Right ventricle myocardium inferior (tissue), 1 donor: Measurements from ENCODE around the gene C4orf17. TPM values are rescaled to one million over a fixed set of nuclear protein-coding genes. Genes with fewer than 3 reads are reported as not detected.
"Not testable (repeated sequence)": the region's sequence is repeated elsewhere in the genome, so short reads cannot be mapped to it uniquely, and the experiment has no call there.

Experiments used
- ATAC-seq: fragments of 200-7000 bp; cut with Tn5 transposase; one replicate; pipeline ENCODE4 v1.9.1; 2020; ENCODE audit warnings: mild to moderate bottlenecking, moderate library complexity
- DNase-seq: peaks from one replicate; pipeline ENCODE4 v3.0.0; 2021; ENCODE audit errors: missing footprints
- intact Hi-C: fragments of 100-400 bp; cut with DNase I; formaldehyde crosslinking; loops from one replicate; pipeline ENCODE4 v1.11.0; 2022
- long read RNA-seq: library from polyadenylated mRNA; unstranded; transcript quantifications from one replicate; pipeline ENCODE4 v2.0.0, GENCODE V29; 2021
- total RNA-seq: library from RNA; stranded (reverse); fragmentation: NEBNext Ultra II Directional; extraction: Animal tissue kit (Norgen Biotek cat#: 25700); gene quantifications from one replicate; pipeline ENCODE4 v1.2.1, GENCODE V29; 2021
- donor health status: DM: no; HTN: yes; CAD: no; lungs with severe emphysema.

C4orf17 gene
- total RNA-seq = not detected
- long read RNA-seq = 0 reads

GRCh38 chr4:99510721-99511120, at the start of gene C4orf17:
C4orf17 (plus strand) TSS chr4:99511021; CDS start chr4:99513082, 2,061 bp downstream.
- no peak for DNase-seq
- no peak for ATAC-seq
- intact Hi-C loops = no loop called here

GRCh38 chr4:99461623-99462401, 49.0 kb upstream of the C4orf17 start:
- intact Hi-C loops = loop anchor here (2.0 to 5.0 kb wide), 2 partner anchors 55 to 340 kb away; no protein-coding TSS in a partner anchor
- DNase-seq (no peak), ATAC-seq (no peak)

- ATAC-seq (peak; percentile 75), DNase-seq (no peak)
- intact Hi-C loops = loop anchor here (2.0 to 5.0 kb wide), 2 partner anchors 56 to 341 kb away; no protein-coding TSS in a partner anchor
Observed at GRCh38 chr4:99462875-99463464, 47.9 kb upstream of the C4orf17 start.

GRCh38 chr4:99463566-99463965, 47.3 kb upstream of the C4orf17 start:
- DNase-seq (no peak), ATAC-seq (no peak)
- intact Hi-C loops = loop anchor here (2.0 to 5.0 kb wide), 2 partner anchors 57 to 341 kb away; no protein-coding TSS in a partner anchor

GRCh38 chr4:99467887-99468286, 42.9 kb upstream of the C4orf17 start:
- ATAC-seq = no peak
- DNase-seq = no peak
- intact Hi-C loops = no loop called here

GRCh38 chr4:99468889-99469288, 41.9 kb upstream of the C4orf17 start:
- intact Hi-C loops = no loop called here
- ATAC-seq = no peak

GRCh38 chr4:99471349-99471748, 39.5 kb upstream of the C4orf17 start:
- ATAC-seq = no peak
- no peak for DNase-seq
- intact Hi-C loops = no loop called here

More at GRCh38 chr4:99468889-99469288, 41.9 kb upstream of the C4orf17 start:
- DNase-seq = no peak

- intact Hi-C loops = no loop called here
- DNase-seq (no peak), ATAC-seq (no peak)
Observed at GRCh38 chr4:99471896-99472295, 38.9 kb upstream of the C4orf17 start.

- DNase-seq = no peak
- ATAC-seq = no peak
- intact Hi-C loops = no loop called here
Observed at GRCh38 chr4:99473131-99473530, 37.7 kb upstream of the C4orf17 start.

GRCh38 chr4:99483636-99484035, 27.2 kb upstream of the C4orf17 start:
- intact Hi-C loops = no loop called here
- DNase-seq (no peak), ATAC-seq (no peak)

- DNase-seq (no peak), ATAC-seq (no peak)
- intact Hi-C loops = no loop called here
Observed at GRCh38 chr4:99485212-99485611, 25.6 kb upstream of the C4orf17 start.

- DNase-seq, ATAC-seq, intact Hi-C loops: not testable (repeated sequence)
Observed at GRCh38 chr4:99486648-99487047, 24.2 kb upstream of the C4orf17 start.

- ATAC-seq (no peak), DNase-seq (no peak)
- intact Hi-C loops = no loop called here
Observed at GRCh38 chr4:99490286-99490685, 20.5 kb upstream of the C4orf17 start.

GRCh38 chr4:99504804-99505502, 5.9 kb upstream of the C4orf17 start:
- DNase-seq (peak; percentile 53), ATAC-seq (no peak)
- intact Hi-C loops = no loop called here

- intact Hi-C loops = no loop called here
- DNase-seq = no peak
- no peak for ATAC-seq
Observed at GRCh38 chr4:99506781-99507180, 4.0 kb upstream of the C4orf17 start.

GRCh38 chr4:99507349-99507748, 3.5 kb upstream of the C4orf17 start:
- no peak for ATAC-seq
- intact Hi-C loops = no loop called here

GRCh38 chr4:99507762-99508161, 3.1 kb upstream of the C4orf17 start:
- intact Hi-C loops = no loop called here
- ATAC-seq (no peak), DNase-seq (no peak)

More at GRCh38 chr4:99507349-99507748, 3.5 kb upstream of the C4orf17 start:
- no peak for DNase-seq

- intact Hi-C loops = no loop called here
- DNase-seq (no peak), ATAC-seq (no peak)
Observed at GRCh38 chr4:99518601-99519295, 7.9 kb downstream of the C4orf17 start.

GRCh38 chr4:99529228-99529627, 18.4 kb downstream of the C4orf17 start:
- intact Hi-C loops = no loop called here
- DNase-seq (no peak), ATAC-seq (no peak)
